Tibial nerve (tissue), 3 donors: ENCODE data around the gene MACF1.

Experiments
- POLR2A ChIP-seq, 2 donors: fragments of 450-650 bp; IDR thresholded peaks; one replicate each; pipeline ENCODE4 v1.6.1; 2017; ENCODE audit warnings: antibody characterized with exemption in 2 of 2, mild to moderate bottlenecking in 2 of 2, moderate library complexity in 2 of 2
- TF ChIP-seq, protein P1 (sequence below), 5 experiments: fragments of 200-600 bp in 3 of 5; fragments of 450-650 bp in 2 of 5; sonication (generic) in 3 of 5; IDR thresholded peaks; one replicate each; pipeline ENCODE4 v1.5.1; 2016 to 2019; ENCODE audit warnings: antibody characterized with exemption in 5 of 5, mild to moderate bottlenecking in 3 of 5, moderate library complexity in 2 of 5

DNA sequence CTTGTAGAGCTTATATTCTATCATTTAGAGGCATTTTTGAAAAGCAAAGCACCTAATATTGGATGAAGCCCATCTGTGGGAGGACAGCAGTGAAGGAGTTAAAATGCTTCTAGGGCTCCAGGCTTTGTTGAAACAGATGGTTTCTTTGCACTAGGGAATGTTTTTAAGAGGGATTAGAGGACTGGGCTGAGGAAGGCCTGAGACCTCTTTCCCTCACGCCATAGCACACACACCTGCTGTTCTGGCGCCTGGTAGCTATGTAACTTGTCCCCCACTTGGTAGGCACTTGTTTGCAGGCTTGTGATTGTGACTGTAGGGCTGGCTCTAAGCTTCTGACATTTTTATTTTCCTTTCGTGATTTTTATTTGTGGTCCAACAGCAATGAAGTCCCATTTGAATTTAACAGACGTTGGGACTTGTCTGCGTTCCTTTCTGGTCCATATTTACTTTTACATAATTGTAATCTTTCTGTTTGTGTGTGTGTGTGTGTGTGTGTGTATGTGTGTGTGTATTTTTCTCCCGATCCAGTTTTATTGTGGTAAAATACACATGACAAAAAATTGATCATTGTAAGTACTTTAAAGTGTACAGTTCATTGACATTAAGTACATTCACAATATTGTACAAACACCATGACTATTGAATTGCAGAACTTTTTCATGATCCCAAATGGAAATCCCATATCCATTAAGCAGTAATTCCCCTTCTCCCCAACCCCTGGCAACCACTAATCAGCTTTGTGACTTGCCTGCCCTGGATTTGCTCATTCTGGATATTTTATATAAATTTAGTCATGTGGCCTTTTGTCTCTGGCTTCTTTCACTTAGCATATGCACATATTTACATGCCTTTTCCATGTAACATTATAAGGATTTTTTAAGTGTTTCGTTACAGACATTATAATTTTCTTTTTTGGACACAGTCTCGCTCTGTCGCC lies 33.5 kb upstream of the MACF1 start:
- no peak for TF ChIP-seq POLR2A (IDR thresholded peaks at IDR 0.05)
- TF ChIP-seq, protein P1, sequence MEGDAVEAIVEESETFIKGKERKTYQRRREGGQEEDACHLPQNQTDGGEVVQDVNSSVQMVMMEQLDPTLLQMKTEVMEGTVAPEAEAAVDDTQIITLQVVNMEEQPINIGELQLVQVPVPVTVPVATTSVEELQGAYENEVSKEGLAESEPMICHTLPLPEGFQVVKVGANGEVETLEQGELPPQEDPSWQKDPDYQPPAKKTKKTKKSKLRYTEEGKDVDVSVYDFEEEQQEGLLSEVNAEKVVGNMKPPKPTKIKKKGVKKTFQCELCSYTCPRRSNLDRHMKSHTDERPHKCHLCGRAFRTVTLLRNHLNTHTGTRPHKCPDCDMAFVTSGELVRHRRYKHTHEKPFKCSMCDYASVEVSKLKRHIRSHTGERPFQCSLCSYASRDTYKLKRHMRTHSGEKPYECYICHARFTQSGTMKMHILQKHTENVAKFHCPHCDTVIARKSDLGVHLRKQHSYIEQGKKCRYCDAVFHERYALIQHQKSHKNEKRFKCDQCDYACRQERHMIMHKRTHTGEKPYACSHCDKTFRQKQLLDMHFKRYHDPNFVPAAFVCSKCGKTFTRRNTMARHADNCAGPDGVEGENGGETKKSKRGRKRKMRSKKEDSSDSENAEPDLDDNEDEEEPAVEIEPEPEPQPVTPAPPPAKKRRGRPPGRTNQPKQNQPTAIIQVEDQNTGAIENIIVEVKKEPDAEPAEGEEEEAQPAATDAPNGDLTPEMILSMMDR (IDR thresholded peaks at IDR 0.05): no peak
